ENCODE measurements around the gene CMTM5. TPM values are rescaled to one million over a fixed set of nuclear protein-coding genes. Genes with fewer than 3 reads are reported as not detected.

Gene CMTM5
- polyA plus RNA-seq, 1 donor (not counting 4 experiments of a cell fraction or from before 2014, with no cell fraction given), result not detected

- H3K9me3 ChIP-seq (ENCODE audit: control insufficient read depth, low read depth, low read length), result no peaks in the 10 kb centered on the region
- H3K4me2 ChIP-seq (ENCODE audit: control insufficient read depth, extremely low read depth, insufficient read depth, low read depth, low read length), result no peak overlapping the region
- no peak overlapping the region for H3K4me3 ChIP-seq (ENCODE audit: control insufficient read depth in 2 of 3, extremely low read depth in 1 of 3, insufficient read depth in 2 of 3, low read depth in 1 of 3, low read length in 3 of 3)
- no peaks in the 10 kb centered on the region for H3K9me1 ChIP-seq (ENCODE audit: control insufficient read depth, extremely low read depth, insufficient read depth, low read length)
- H3K9ac ChIP-seq (ENCODE audit: control insufficient read depth, extremely low read depth, insufficient read depth, low read length), result no peak overlapping the region
- no peak for DNase-seq (ENCODE audit: low read depth, low spot score)
- H3K4me1 ChIP-seq (ENCODE audit: control insufficient read depth, extremely low read depth, insufficient read depth, low read length), result no peaks in the 10 kb centered on the region
- dilution Hi-C loops (cut with MboI; ENCODE audit: extremely low pct_ligation_motif_present, low sequenced_read_pairs), result no loop called here
- no peaks in the 10 kb centered on the region for H4K20me1 ChIP-seq (ENCODE audit: control insufficient read depth, extremely low read depth, insufficient read depth, low read length)
- H3K27ac ChIP-seq (ENCODE audit: control insufficient read depth, insufficient read depth, low read length), result no peak overlapping the region
- TF ChIP-seq CTCF (optimal IDR thresholded peaks at IDR 0.05 in 1 of 3, IDR thresholded peaks at IDR 0.05 in 1 of 3, conservative IDR thresholded peaks at IDR 0.05 in 1 of 3; ENCODE audit: extremely low read depth in 1 of 3, insufficient read depth in 2 of 3, low read length in 3 of 3) (no peak), EZH2 (IDR thresholded peaks at IDR 0.05; ENCODE audit: low read length) (no peak)
- no peak overlapping the region for H2AFZ ChIP-seq (ENCODE audit: control insufficient read depth, low read length)
- peaks cover 0 to 2% of the 10 kb centered on the region in 2 experiments for H3K36me3 ChIP-seq (ENCODE audit: control insufficient read depth in 2 of 2, extremely low read depth in 1 of 2, insufficient read depth in 2 of 2, low read length in 2 of 2)
- no peaks in the 10 kb centered on the region for H3K79me2 ChIP-seq (ENCODE audit: control insufficient read depth, insufficient read depth, low read length)
- FAIRE-seq, result no peak
- H3K27me3 ChIP-seq (ENCODE audit: control insufficient read depth, extremely low read depth, insufficient read depth, low read length), result peaks cover 6% of the 10 kb centered on the region
Measured at GRCh38 chr14:23358042-23358441, 18.8 kb upstream of the CMTM5 start.

- Histone ChIP-seq H3K27ac (ENCODE audit: control insufficient read depth, insufficient read depth, low read length) (no peak overlapping the region), H2AFZ (ENCODE audit: control insufficient read depth, low read length) (no peak overlapping the region), H3K4me3 (ENCODE audit: control insufficient read depth in 2 of 3, extremely low read depth in 1 of 3, insufficient read depth in 2 of 3, low read depth in 1 of 3, low read length in 3 of 3) (no peak overlapping the region), H4K20me1 (ENCODE audit: control insufficient read depth, extremely low read depth, insufficient read depth, low read length) (no peaks in the 10 kb centered on the region), H3K27me3 (ENCODE audit: control insufficient read depth, extremely low read depth, insufficient read depth, low read length) (peaks cover under 1% of the 10 kb centered on the region), H3K9me1 (ENCODE audit: control insufficient read depth, extremely low read depth, insufficient read depth, low read length) (no peaks in the 10 kb centered on the region), H3K4me1 (ENCODE audit: control insufficient read depth, extremely low read depth, insufficient read depth, low read length) (no peaks in the 10 kb centered on the region), H3K4me2 (ENCODE audit: control insufficient read depth, extremely low read depth, insufficient read depth, low read depth, low read length) (no peak overlapping the region), H3K9me3 (ENCODE audit: control insufficient read depth, low read depth, low read length) (no peaks in the 10 kb centered on the region), H3K9ac (ENCODE audit: control insufficient read depth, extremely low read depth, insufficient read depth, low read length) (no peak overlapping the region), H3K36me3 (ENCODE audit: control insufficient read depth in 2 of 2, extremely low read depth in 1 of 2, insufficient read depth in 2 of 2, low read length in 2 of 2) (peaks cover 0 to 2% of the 10 kb centered on the region in 2 experiments), H3K79me2 (ENCODE audit: control insufficient read depth, insufficient read depth, low read length) (no peaks in the 10 kb centered on the region)
- FAIRE-seq, result no peak
- no peak for TF ChIP-seq EZH2 (IDR thresholded peaks at IDR 0.05; ENCODE audit: low read length)
- no peak for TF ChIP-seq CTCF (optimal IDR thresholded peaks at IDR 0.05 in 1 of 3, IDR thresholded peaks at IDR 0.05 in 1 of 3, conservative IDR thresholded peaks at IDR 0.05 in 1 of 3; ENCODE audit: extremely low read depth in 1 of 3, insufficient read depth in 2 of 3, low read length in 3 of 3)
- dilution Hi-C loops (cut with MboI; ENCODE audit: extremely low pct_ligation_motif_present, low sequenced_read_pairs), result no loop called here
- no peak for DNase-seq (ENCODE audit: low read depth, low spot score)
Measured at GRCh38 chr14:23358553-23359166, 18.2 kb upstream of the CMTM5 start.

Measured in keratinocyte (primary cell).